NCI-H69 (cell line): ENCODE data around the gene DDX19B.
A peak's percentile ranks its signal among the peaks of the same experiment; 100 is the strongest.
"Not testable (repeated sequence)": the region's sequence is repeated elsewhere in the genome, so short reads cannot be mapped to it uniquely, and the experiment has no call there.

Experiments
- DNase-seq: peaks from one replicate; lab custom pipeline; 2025; lab: John Stamatoyannopoulos, UW

The DDX19B gene

DNA sequence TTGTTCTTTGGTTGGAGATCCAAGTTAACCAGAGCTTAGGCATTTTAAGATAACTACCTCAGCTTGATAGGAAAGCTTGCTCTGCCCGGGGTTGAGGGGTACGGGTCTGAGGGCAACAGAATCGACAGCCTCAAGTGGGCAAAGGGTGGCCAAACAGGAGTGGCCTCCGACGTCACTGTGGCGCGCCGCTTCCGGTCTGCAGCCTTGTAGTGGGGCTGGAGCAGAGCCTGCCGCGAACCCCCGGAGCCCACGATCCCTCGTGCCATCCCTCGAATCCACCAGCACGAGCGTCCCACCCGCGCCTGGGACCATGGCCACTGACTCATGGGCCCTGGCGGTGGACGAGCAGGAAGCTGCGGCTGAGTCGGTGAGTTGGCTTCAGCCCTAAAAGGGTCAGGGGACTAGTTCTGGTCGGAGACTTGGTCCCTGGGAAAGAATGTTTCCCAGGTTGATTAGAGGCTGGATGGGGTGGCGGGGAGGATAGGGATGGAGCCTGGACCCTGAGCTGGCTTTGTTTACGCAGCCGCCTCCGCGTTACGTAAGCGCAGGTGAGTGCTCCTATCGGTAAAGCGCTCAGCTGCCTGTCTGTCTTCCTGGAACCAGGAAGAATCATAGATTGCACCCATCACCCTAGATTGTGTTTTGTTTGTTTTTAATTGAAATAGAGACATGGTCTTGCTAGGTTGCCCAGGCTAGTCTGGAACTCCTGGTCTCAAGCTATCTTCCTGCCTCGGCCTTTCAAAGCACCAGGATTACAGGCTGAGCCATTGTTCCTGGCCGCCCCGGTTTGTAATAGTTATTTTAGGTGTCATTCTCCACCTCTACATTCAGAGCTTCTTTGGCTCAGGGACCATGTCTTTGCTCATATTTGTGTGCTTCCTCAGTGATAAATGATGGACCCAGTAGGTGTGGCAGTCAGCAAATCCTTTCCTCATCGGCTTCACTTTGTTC, at the start of gene DDX19B:
Gene DDX19B (plus strand): TSS at position 199 of the 951 bp plus-strand sequence. CDS start 112 bp downstream, at position 311.
- DNase-seq, result peak; percentile 80

DNA sequence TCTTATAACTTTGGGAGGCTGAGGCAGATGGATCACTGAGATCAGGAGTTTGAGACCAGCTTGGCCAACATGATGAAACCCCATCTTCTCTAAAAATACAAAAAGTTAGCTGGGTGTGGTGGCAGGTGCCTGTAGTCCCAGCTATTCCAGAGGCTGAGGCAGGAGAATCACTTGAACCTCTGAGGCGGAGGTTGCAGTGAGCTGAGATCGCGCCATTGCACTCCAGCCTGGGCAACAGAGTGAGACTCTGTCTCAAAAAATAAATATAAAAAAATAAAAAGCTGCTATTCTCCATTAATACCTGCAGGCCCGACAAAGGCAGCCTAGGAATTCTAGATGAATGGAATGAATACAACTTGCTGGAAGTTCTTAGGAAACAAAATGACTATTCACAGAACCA, 49.3 kb upstream of the DDX19B start:
- not testable (repeated sequence) for DNase-seq

DNA sequence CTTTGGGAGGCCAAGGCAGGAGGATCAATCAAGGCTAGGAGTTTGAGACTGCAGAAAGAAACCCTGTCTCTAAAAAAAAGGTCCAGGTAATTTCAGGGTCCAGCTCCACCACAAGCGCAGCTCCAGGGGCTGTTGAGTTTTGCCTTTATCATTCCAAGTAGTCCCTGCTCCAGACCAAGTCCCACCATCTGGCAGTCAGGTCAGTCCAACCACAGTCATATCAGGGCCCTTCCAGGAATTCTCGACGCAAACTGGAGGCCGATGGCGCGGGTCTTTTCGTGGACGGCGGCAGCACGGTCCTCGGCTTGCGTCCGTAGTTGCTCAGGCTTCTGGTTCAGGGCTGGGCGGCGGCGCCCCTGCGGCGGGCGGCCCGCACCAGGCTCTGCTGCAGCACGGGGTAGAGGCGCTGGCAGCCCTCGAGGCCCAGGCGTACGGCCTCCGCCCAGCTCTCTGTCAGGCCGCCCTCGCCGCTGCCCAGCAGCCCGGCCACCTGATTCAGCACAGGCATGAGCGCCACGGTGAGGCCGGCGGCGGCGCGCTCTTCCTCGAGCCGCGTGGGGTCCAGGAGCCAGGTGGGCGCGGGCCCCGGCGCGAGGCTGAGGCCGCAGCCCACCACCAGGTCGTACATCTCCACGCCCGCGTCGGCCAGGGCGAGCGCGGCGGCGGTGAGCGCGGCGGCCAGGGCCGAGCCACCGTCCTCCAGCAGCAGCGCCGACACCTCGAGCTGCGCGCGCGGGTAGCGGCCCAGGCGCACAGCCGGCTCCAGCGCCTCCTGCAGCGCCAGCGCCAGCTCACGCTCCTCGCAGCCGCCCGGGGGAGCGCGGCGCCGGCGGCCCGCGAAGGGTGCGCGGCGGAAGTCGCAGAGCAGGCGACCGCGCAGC, 48.0 kb upstream of the DDX19B start:
- DNase-seq, result no peak

DNA sequence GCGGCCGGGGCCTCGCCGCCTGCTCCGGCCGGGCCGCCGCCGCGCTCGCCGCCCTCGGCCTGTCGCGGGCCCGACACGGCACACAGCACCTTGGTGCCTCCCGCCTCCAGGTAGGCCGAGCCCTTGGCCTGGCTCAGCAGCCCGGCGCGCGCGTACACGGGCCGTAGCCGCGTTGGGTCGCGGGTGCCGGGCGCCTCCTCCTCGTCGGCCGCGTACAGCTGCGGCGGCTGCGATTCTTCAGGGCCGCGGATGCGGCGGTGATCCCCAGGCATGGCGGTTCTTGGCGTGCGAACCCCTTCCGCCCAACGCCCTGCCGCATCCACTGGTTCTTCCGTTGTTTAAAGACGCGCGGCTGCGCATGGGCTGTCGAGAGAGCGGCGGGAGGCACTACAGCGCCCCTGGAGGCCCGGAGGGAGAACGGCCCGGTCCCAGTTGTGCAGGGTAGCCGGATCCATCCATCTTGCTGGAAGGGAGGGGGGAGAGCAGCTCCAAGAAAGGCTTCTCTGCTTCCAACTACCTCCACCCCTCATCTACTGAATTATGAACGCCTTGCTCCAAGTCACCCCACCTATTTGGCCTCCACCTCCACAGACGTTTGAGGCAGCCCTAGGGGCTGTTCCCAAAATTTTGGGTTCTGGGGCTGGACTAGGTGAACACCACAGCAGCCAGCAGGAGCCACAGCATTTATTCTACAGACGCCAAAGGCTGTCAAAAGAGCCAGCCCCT, 47.2 kb upstream of the DDX19B start, which contains the start of gene EXOSC6:
Gene EXOSC6 (minus strand): TSS at position 312 of the 726 bp plus-strand sequence. CDS start 40 bp downstream, at position 272.
- DNase-seq, result peak; percentile 92

DNA sequence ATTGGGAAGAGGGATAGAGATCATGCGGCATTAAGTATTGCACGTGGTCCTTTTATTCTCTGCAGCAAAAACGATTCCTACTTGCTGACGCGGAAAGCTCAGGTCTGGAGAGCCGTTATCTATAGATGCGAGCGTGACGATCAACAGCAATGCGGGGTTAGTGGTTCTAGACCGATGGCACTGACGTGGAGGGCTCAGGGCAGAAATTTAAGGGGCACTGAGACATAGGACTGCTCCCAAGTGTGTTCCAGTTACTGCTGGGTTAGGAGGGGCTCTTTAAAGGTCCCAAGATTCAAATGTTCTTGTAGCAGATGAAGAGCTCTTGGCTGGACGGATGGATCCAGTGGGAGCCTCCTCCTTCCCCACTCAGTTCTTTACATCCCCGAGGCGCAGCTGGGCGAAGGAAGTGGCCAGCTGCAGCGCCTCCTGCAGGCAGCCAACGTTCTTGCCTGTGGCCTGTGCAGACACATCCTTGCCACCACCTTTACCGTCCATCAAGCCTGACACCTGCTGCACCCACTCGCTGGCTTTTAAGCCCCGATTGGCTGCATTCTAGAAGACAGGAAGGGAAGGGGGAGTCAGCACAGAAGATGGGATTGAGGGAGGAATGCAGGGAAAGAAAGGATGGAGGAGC, 46.5 kb upstream of the DDX19B start:
- peak; percentile 20 for DNase-seq

DNA sequence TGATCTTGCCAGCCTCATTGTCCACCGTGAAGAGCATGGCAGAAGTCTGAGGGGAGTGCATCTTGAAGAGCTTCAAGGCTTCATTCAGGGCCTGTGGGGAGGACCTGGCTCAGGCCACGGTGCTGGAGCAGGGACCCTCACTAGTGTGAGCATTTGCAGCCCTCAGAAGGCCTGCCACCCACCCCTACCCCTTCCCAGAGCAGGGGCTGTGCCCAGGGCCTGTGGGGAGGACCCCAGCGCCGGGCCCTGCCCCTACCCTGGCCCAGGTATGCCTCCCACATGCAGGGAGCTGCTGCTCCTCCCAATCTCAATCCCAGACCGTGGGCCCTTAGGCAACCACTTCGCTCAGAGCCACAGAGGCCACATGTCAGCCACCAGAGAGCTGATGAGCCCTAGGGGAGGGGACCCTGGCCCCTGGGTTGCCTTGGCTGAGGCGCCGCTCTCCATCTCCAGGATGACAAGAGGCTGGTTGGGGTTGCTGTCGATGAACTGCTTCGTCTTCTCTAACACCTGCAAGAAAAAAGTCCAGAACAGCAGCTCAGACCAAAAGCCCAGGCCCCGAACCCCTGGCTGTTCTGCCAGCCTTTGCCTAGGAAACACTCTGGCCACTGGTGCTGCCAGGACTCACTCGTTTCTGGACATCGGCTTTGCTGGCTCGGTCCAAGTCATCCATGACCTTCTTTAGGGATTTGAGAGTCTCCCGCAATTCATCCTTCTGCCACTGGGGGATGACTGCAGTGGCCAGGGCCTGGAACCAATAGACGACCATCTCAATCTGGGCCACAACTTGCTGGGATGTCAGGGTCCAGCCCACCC, 45.5 kb upstream of the DDX19B start:
- peak; percentile 13 for DNase-seq

DNA sequence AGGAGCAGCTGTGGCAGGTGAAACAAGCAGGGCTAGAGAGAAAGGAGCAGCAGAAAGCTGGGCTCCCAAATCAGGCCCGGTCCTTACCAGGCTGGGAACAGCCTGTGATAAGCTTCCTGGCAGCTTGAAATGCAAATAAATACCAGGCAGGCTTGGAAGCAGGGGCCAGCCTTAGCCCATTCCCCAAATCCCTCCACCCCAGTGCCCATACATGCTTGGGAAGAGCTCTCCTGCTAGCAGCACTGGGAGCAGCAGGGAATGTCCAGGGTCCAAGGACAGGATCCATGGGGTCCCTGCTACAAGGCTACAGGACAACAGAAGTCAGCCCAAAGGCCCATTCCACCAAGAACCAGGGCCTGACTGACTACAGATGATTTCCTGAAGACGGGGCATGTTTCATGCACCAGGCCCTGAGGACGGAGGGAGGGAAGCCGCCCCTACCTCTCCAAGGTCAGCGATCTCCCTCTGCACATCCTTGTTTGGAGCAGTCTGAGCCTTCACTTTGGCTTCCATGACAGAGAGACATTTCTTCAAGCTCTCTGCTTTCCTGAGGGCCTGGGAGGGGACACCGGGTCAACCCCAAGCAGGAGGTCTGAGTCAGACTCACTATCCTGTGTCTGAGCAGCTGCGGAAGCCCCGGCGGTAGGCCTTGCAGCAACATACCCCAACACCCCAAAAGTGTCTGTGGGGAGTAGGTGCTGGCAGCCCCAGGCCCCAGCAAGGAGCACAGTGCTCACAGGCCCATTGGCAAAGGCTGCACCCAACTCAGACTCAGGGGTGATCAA, 44.6 kb upstream of the DDX19B start:
- DNase-seq, result no peak

DNA sequence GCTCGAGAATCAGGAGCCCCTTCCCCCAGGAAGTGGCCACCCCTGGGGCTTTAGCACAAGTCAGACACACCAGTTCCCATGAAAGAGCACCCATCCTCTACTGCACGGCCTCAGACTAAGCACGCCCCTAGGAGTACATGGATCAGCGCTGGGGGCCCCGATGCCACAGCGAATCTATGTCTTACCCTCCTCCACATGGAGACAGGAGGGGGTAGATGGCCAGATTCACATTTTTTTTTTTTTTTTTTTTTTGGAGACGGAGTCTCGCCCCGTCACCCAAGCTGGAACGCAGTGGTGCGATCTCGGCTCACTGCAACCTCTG, 44.1 kb upstream of the DDX19B start:
- DNase-seq, result no peak

DNA sequence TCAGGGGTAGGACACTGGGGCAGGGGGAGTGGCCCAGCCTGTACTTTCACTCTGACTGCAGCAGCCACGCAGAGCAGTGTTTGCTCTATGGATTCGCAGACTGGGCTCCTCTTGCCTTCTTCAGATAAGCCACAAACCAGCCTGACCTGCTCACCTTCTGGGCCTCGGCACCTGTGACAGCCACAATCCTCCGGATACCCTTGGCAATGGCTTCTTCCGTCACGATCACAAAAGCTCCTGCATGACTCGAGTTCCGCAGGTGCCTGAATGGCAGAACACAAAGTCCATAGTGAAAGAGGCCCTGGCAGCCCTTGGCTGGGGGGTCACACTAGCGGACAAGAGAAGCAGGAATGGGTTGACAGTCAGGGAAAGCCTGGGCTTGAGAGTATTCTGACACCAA, 43.4 kb upstream of the DDX19B start:
- DNase-seq, result no peak

DNA sequence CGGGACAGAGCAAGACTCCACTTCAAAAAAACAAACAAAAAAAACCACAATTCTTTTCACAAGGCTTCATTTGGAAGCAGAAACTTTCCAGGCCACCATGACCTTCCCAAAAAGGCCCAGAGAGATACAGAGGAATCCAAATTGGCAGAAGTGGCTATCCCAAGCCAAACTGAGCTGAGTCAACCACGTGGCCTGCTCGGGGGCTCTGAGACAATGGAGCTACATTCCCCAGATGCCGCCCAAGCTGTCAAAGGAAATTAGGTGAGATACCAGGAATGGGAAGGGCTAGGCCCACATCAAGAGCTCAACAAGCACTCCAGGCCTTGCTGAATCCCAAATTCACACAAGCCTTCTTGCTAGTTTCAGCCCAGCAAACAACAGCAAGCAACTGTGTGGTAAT, 41.6 kb upstream of the DDX19B start:
- DNase-seq, result no peak

DNA sequence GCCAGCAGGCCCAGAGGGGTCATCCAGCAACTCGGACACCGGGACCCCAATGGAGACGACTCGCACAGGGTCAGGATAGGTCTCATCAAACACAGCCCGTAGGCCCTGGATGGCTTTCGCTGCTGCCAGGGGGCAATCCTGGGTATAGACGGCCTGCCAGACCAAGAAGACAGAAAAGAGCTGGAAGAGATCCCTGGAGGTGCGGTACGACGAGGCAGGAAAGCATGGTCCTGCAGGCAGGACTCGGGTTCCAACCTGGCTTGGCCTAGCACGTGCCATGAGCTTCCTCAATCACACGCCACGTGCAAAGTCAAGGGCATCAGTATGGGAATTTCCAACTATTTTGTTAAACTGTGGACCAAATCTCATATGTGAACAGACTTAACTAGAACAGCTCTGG, 40.9 kb upstream of the DDX19B start:
- DNase-seq, result no peak

DNA sequence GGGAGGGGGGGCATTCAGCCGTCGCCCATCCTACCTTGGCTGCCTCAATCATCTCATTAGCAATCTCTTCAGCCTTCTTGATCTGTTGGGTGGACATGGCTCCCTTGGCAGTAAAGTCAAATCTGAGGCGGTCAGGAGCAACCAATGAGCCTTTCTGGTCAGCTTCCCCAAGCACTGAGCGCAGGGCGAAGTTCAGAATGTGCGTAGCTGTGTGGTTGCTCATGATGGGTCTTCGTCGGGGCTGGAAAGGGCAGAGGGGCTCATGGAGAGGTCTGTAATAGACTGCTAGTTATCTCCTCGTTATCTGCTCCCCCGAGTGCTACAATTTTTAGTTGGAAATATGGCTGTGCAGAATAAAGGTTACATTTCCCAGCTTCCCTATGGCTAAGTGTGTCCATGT, 40.0 kb upstream of the DDX19B start:
- DNase-seq, result no peak

DNA sequence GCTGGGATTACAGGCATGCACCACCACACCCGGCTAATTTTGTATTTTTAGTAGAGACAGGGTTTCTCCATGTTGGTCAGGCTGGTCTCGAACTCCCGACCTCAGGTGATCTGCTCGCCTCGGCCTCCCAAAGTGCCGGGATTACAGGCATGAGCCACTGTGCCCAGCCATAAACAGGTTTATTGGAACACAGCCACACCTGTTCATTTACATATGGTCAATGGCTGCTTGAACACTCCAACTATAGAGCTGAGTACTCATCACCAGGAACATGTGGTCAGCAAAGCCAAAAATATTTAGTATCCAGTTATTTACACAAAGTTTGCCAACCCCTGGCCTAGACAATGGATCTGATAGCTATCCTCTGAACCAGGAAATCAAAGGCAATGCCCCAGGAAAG, 39.1 kb upstream of the DDX19B start:
- DNase-seq, result not testable (repeated sequence)

DNA sequence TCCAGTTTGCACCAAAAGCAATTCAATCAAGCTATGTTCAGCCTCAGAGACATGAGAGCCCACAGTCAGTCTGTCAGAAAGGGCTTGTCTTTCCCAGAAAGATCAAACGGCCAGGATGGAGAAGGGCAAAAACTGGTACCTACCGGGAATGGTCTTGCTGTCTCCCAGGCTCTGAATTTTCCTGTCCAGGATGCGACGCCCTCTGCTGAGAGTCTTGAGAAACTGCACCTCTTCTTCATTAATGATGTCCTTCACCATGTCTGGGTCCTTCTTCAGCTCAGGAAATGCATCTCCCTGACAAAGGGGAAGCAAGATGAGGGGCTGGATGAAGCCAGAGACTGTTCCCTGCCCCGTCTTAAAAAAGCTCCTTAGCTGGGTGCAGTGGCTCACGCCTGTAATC, 31.5 kb upstream of the DDX19B start:
- DNase-seq, result peak; percentile 31

DNA sequence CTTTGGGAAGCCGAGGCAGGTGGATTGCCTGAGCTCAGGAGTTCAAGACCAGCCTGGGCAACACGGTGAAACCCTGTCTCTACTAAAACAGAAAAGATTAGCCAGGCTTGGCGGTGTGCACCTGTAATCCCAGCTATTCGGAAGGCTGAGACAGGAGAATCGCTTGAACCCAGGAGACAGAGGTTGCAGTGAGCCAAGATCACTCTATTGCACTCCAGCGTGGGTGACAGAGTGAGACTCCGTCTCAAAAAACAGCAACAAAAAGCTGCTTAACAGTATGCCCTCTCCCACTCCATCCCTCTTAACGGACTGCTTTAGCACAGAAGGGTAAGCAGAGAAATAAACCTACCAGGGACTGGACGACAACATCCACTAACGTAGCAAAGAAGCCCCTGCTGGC, 31.1 kb upstream of the DDX19B start:
- not testable (repeated sequence) for DNase-seq

DNA sequence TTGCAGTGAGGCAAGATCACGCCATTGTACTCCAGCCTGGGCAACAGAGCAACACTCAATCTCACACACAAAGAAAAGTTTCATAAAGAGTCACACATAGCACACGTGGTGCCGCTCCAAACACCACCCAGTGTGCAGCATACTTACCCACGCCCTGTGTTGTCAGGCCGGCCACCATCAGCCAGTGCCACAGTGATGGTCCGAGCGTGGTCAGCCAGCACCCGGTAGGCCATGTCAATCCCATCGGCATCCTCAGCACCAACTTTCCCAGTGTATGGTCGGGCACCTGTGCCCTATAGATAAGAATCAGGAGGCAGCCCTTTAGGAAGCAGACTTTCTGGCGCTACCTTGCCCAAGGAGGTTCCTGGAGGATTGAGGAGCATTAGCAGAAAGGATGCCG, 29.5 kb upstream of the DDX19B start:
- no peak for DNase-seq

DNA sequence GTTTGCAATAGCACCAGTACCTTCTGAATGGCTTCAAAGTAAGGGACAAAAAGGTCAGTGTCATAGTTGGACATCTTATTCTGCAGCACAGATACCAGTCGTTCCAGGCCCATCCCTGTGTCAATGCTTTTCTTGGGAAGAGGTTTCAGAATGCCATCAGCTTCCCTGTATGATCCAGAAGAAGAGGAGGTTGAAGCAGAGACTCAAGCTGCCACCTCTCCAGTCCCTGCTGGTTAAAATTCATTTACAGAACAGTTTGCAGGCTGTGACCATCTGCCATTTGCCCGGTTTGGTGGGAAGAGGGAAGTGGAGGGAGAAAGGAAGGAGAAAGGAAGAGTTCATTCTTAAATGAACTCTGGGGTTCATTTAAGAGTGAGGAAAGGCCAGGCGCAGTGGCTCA, 28.8 kb upstream of the DDX19B start:
- DNase-seq, result no peak

DNA sequence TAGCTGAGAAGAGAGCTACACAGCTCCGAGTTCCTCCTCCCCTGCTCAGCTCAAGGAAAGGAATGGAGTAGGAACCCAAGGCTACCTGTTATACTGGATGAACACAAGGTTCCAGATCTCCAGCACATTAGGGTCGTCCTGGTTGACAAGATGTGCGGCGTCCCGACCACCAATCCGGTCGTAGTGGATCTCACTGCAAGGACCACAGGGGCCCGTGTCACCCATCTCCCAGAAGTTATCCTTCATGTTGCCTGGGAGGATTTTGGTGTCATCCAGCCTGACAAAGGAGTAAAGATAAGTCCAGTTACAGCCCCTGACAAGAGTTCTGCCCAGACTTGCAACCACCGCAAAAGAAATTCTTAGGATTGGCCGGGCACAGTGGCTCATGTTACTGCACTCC, 27.3 kb upstream of the DDX19B start:
- DNase-seq, result no peak

DNA sequence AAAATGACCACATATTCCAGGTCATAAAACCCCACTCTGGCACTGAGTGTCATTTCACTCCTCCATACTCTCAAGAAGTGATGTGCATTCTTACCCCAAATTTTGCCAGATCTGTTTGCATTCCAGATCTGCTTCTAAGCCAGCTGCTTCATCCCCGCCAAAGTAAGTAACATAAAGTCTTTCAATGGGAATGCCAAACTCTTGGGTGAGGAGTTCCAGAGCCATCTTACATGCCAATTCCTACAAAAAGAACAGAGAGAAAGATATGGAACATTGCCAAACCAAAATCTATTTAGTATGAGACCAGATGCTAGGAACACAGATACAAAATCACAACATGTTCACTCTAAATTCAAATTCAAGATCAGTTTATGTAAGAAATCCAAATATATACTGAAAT, 22.6 kb upstream of the DDX19B start:
- no peak for DNase-seq
